Kidney (tissue), 14 donors: ENCODE data around the gene RNF212. TPM values are rescaled to one million over a fixed set of nuclear protein-coding genes. Genes with fewer than 3 reads are reported as not detected.

ENCODE experiments used
- DNase-seq, 5 donors: peaks; one replicate each; pipeline ENCODE4 v3.0.0-alpha.2; 2013 to 2020
- FAIRE-seq: peaks from 2 replicates; lab custom pipeline; 2012; peaks lifted over from hg19 to GRCh38; lab: Jason Lieb, UNC
- H3K27ac ChIP-seq, 2 donors: one replicate each; pipeline ENCODE4 v1.7.0; 2013; ENCODE audit warnings: low read depth in 2 of 2, low read length in 2 of 2, inconsistent platforms in 1 of 2
- H3K27me3 ChIP-seq: one replicate; pipeline ENCODE4 v1.7.1; 2013; ENCODE audit warnings: low read length, inconsistent platforms; ENCODE audit not compliant: control insufficient read depth, insufficient read depth
- H3K36me3 ChIP-seq, 3 donors: one replicate each; pipeline versions ENCODE4 v1.7.0 to v1.7.1; 2013; ENCODE audit warnings: low read length in 3 of 3, control low read depth in 1 of 3, inconsistent platforms in 1 of 3; ENCODE audit not compliant: insufficient read depth in 3 of 3, control insufficient read depth in 2 of 3
- H3K4me1 ChIP-seq, 3 donors: one replicate each; pipeline versions ENCODE4 v1.7.0 to v1.7.1; 2013; ENCODE audit warnings: low read length in 3 of 3, inconsistent platforms in 1 of 3, low read depth in 1 of 3; ENCODE audit not compliant: control insufficient read depth in 2 of 3, insufficient read depth in 2 of 3
- H3K4me3 ChIP-seq, 3 donors: one replicate each; pipeline versions ENCODE4 v1.7.0 to v1.8.1; 2013; ENCODE audit warnings: low read length in 3 of 3, control low read depth in 1 of 3, inconsistent platforms in 1 of 3
- H3K9ac ChIP-seq, 3 donors: one replicate each; pipeline versions ENCODE4 v1.7.0 to v1.7.1; 2013; ENCODE audit warnings: low read length in 3 of 3, control low read depth in 1 of 3, inconsistent platforms in 1 of 3
- H3K9me3 ChIP-seq, 3 donors: one replicate each; pipeline versions ENCODE4 v1.7.0 to v1.7.1; 2013; ENCODE audit warnings: low read length in 3 of 3, control low read depth in 1 of 3, inconsistent platforms in 1 of 3; ENCODE audit not compliant: control insufficient read depth in 2 of 3, insufficient read depth in 1 of 3
- CTCF ChIP-seq: IDR thresholded peaks from 3 replicates; pipeline ENCODE4 v1.5.1; 2012; ENCODE audit warnings: mild to moderate bottlenecking, moderate library complexity, borderline replicate concordance; ENCODE audit not compliant: insufficient read depth; ENCODE audit errors: extremely low read depth
- intact Hi-C: fragments of 100-400 bp; cut with DNase I; formaldehyde crosslinking; loops from one replicate; pipeline ENCODE4 v1.11.1; 2022
- polyA plus RNA-seq: library from polyadenylated mRNA; stranded (reverse); fragments of 350-450 nt; fragmentation: Illumina TruSeq; extraction: RNeasy Lipid Tissue Mini Kit (QIAGEN cat#74804); gene quantifications from one replicate; pipeline ENCODE4 v1.2.3, GENCODE V29; 2014; ENCODE audit warnings: low read depth, low replicate concordance; ENCODE audit not compliant: insufficient read depth
- total RNA-seq: library from RNA; stranded (reverse); fragmentation: NEBNext Ultra II Directional; extraction: Animal tissue kit (Norgen Biotek cat#: 25700); gene quantifications from one replicate; pipeline ENCODE4 v1.2.1, GENCODE V29; 2021
- donor health status: control.
- donor health status: control.
- donor health status: control.
- donor health status: control.
- donor health status: control.
- donor health status: DM: yes; HTN: yes; CAD: no.
- donor health status: Normal renal cell carcinoma (clear cell type).

RNF212 gene
- total and polyA plus RNA-seq, 2 donors from 2014 or later: 5.3 to 20.8 TPM

GRCh38 chr4:1112174-1112820 lies 1.1 kb downstream of the RNF212 start:
- FAIRE-seq (no peak), DNase-seq (no peak)
- no peak for TF ChIP-seq CTCF
- Histone ChIP-seq H3K4me3 (no peak overlapping the region), H3K4me1 (peaks cover 0 to 18% (median 0%) of the 10 kb centered on the region in 3 donors), H3K36me3 (no peaks in the 10 kb centered on the region), H3K27ac (no peak overlapping the region), H3K27me3 (no peaks in the 10 kb centered on the region), H3K9ac (no peak overlapping the region), H3K9me3 (no peaks in the 10 kb centered on the region)
- intact Hi-C loops: no loop called here

GRCh38 chr4:1111259-1111809 lies 2.0 kb downstream of the RNF212 start:
- FAIRE-seq (no peak), DNase-seq (no peak)
- no peaks in the 10 kb centered on the region for H3K36me3 ChIP-seq
- no peak overlapping the region for H3K27ac ChIP-seq
- no peak overlapping the region for H3K4me3 ChIP-seq
- H3K9ac ChIP-seq: no peak overlapping the region
- H3K9me3 ChIP-seq: no peaks in the 10 kb centered on the region
- peaks cover 0 to 18% (median 0%) of the 10 kb centered on the region in 3 donors for H3K4me1 ChIP-seq
- intact Hi-C loops: no loop called here
- TF ChIP-seq CTCF: no peak
- no peaks in the 10 kb centered on the region for H3K27me3 ChIP-seq

GRCh38 chr4:1109898-1110506 lies 3.4 kb downstream of the RNF212 start:
- no peak for TF ChIP-seq CTCF
- intact Hi-C loops: no loop called here
- Histone ChIP-seq H3K4me1 (peaks cover 0 to 12% (median 0%) of the 10 kb centered on the region in 3 donors), H3K9ac (peak overlapping the region in 1 of 3 donors; percentile 30), H3K9me3 (no peaks in the 10 kb centered on the region), H3K27ac (peak overlapping the region; percentile 56 to 65), H3K27me3 (no peaks in the 10 kb centered on the region), H3K4me3 (no peak overlapping the region), H3K36me3 (no peaks in the 10 kb centered on the region)
- DNase-seq (peak in 2 of 5 donors; percentile 79 to 80), FAIRE-seq (no peak)
